Stomach (tissue), 9 donors: ENCODE measurements around the gene STK39. TPM values are rescaled to one million over a fixed set of nuclear protein-coding genes. Genes with fewer than 3 reads are reported as not detected.

Experiments
- DNase-seq, 2 donors: peaks; one replicate each; pipeline versions ENCODE4 v3.0.0 to v3.0.0-alpha.2; 2013 to 2019
- H3K27ac ChIP-seq, 5 donors: fragments of 200-600 bp in 4 of 5; sonication (generic) in 4 of 5; one replicate each; pipeline ENCODE4 v1.5.1; 2013 to 2019; ENCODE audit warnings: mild to moderate bottlenecking in 1 of 5, moderate library complexity in 1 of 5
- H3K27me3 ChIP-seq, 3 donors: fragments of 200-600 bp; sonication (generic); one replicate each; pipeline ENCODE4 v1.5.1; 2017 to 2019; ENCODE audit warnings: mixed run types in 1 of 3
- H3K36me3 ChIP-seq, 4 donors: fragments of 200-600 bp; sonication (generic); 1 replicate in 3 of 4; 2 replicates in 1 of 4; pipeline ENCODE4 v1.5.1; 2016 to 2019
- H3K4me1 ChIP-seq, 4 donors: fragments of 200-600 bp; sonication (generic); one replicate each; pipeline ENCODE4 v1.5.1; 2016 to 2019
- H3K4me3 ChIP-seq, 4 donors: fragments of 200-600 bp; sonication (generic) in 3 of 4; one replicate each; pipeline ENCODE4 v1.5.1; 2016 to 2019; ENCODE audit warnings: mild to moderate bottlenecking in 1 of 4
- H3K9me3 ChIP-seq, 4 donors: fragments of 200-600 bp; sonication (generic); one replicate each; pipeline ENCODE4 v1.5.1; 2016 to 2019
- EP300 ChIP-seq: sonication (generic); formaldehyde crosslinking; IDR thresholded peaks from one replicate; pipeline ENCODE4 v1.6.1; 2017; ENCODE audit warnings: antibody characterized with exemption
- POLR2A ChIP-seq, 4 donors: fragments of 450-650 bp; IDR thresholded peaks; one replicate each; pipeline ENCODE4 v1.6.1; 2016; ENCODE audit warnings: antibody characterized with exemption in 4 of 4, control low read depth in 2 of 4, mild to moderate bottlenecking in 1 of 4, moderate library complexity in 1 of 4
- POLR2AphosphoS5 ChIP-seq, 3 donors: sonication (generic); formaldehyde crosslinking; IDR thresholded peaks; one replicate each; pipeline ENCODE4 v1.6.1; 2016; ENCODE audit warnings: antibody characterized with exemption in 3 of 3
- WGBS, 5 donors: extraction: QIAGEN DNeasy Blood & Tissue Kit in 3 of 5; methylation state at CpG; one replicate each; pipeline versions ENCODE4 v1.1.5 to v1.1.7; 2013 to 2018; 5-methylcytosine and 5-hydroxymethylcytosine counted together
- intact Hi-C: fragments of 100-400 bp; cut with DNase I; formaldehyde crosslinking; loops from one replicate; pipeline ENCODE4 v1.15.1; 2023; ENCODE audit warnings: low total_unique reads
- polyA plus RNA-seq, 3 donors: library from polyadenylated mRNA; stranded (reverse); fragments of 200-250 nt; gene quantifications; one replicate each; pipeline ENCODE4 v1.2.3, GENCODE V29; 2013
- total RNA-seq, 5 donors: library from RNA; depleted of rRNA; stranded (reverse); fragments of >200 nt; gene quantifications; one replicate each; pipeline versions ENCODE4 v1.1.0 to v1.2.3, GENCODE V29; 2014 to 2016
- TF ChIP-seq, protein P1 (sequence below), 7 experiments: fragments of 450-650 bp in 4 of 7; fragments of 200-600 bp in 3 of 7; sonication (generic) in 3 of 7; IDR thresholded peaks; one replicate each; pipeline ENCODE4 v1.5.1; 2016 to 2019; ENCODE audit warnings: antibody characterized with exemption in 7 of 7, control low read depth in 2 of 7, mild to moderate bottlenecking in 1 of 7
- donor health status: healthy with polysubstance abuse.
- donor health status: Bipolar disorder and iron deficiency.
- donor health status: healthy.

The STK39 gene
- total and polyA plus RNA-seq, 8 donors = 18.3 to 60.7 (median 33.3) TPM

DNA sequence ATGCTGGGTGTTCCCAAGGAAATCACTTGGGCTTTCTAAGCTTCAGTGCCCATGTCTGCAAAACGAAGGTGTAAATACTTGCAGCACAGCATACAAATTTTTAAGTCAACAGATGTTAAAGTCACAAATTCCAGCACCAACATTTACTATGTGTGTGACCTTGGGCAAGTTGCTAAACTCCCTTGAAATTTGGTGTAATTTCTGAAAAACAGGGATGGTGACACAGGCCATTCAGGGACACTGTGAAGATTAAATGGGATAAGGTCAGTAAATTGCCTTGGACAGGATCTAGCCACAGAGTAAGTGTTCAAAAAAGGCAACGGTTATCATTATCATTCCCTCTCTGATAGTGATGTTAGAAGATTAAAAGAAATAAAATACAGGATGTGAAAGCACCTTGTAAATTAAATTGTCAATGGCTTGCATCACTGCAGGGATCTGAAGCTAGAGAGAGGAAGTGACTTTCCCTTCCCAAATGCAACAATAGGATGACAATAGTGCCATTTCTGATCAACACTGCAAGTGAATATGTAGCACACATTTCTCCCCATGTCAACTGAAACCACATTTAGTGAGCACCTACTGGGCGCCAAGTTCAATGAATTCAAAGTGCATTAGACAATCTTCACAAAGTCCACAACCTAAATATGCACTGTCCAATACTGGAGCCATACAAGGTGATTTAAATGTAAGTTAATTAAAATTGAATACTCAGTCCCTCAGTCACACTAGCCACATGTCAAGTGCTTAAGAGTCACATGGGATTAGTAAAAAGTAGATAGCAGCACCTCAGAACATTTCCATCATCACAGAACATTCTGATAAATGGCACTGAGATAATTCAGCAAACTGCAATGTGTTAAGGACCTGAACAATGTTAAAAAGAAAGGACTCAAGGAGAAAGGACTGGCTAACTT, 81.2 kb downstream of the STK39 start:
- H3K27ac ChIP-seq = no peak overlapping the region
- intact Hi-C loops = no loop called here
- TF ChIP-seq POLR2A (IDR thresholded peaks at IDR 0.05) = no peak
- TF ChIP-seq, protein P1, sequence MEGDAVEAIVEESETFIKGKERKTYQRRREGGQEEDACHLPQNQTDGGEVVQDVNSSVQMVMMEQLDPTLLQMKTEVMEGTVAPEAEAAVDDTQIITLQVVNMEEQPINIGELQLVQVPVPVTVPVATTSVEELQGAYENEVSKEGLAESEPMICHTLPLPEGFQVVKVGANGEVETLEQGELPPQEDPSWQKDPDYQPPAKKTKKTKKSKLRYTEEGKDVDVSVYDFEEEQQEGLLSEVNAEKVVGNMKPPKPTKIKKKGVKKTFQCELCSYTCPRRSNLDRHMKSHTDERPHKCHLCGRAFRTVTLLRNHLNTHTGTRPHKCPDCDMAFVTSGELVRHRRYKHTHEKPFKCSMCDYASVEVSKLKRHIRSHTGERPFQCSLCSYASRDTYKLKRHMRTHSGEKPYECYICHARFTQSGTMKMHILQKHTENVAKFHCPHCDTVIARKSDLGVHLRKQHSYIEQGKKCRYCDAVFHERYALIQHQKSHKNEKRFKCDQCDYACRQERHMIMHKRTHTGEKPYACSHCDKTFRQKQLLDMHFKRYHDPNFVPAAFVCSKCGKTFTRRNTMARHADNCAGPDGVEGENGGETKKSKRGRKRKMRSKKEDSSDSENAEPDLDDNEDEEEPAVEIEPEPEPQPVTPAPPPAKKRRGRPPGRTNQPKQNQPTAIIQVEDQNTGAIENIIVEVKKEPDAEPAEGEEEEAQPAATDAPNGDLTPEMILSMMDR (IDR thresholded peaks at IDR 0.05) = no peak
- no peak for TF ChIP-seq EP300
- no peak for TF ChIP-seq POLR2AphosphoS5 (IDR thresholded peaks at IDR 0.05)
- H3K4me1 ChIP-seq = peaks cover 0 to 5% (median 0%) of the 10 kb centered on the region in 4 donors
- H3K36me3 ChIP-seq = peaks cover 0 to 35% (median 17%) of the 10 kb centered on the region in 4 donors
- no peaks in the 10 kb centered on the region for H3K27me3 ChIP-seq
- WGBS, 5 donors = 67 to 70% (median 69%) methylated on average over 3 of the region's 3 CpGs
- no peak for DNase-seq
- H3K4me3 ChIP-seq = no peak overlapping the region
- no peaks in the 10 kb centered on the region for H3K9me3 ChIP-seq

DNA sequence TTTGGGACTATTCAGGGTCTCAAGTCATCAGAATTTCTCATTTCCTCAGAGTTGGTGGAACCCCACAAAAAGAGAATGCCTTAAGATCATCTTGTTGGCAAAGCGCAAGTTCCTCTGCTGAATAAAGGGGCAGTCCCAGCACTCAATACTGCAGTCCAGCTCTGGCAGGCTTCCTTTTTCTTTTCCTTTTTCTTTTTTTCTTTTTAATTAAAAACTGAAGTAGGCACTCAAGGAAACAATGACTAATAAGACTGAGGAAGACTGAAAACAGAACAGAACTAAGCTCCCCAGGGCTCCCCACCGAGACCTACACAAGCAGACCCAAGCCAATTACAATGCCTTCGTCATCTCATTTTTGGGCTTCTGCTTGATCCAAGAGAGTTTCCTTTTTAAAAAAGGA, 82.0 kb downstream of the STK39 start:
- peaks cover 0 to 5% (median 0%) of the 10 kb centered on the region in 4 donors for H3K4me1 ChIP-seq
- H3K4me3 ChIP-seq = no peak overlapping the region
- no peak overlapping the region for H3K27ac ChIP-seq
- no peaks in the 10 kb centered on the region for H3K27me3 ChIP-seq
- WGBS, 5 donors = 69 to 87% (median 76%) methylated on average over 3 of the region's 3 CpGs
- intact Hi-C loops = no loop called here
- no peak for DNase-seq
- H3K9me3 ChIP-seq = no peaks in the 10 kb centered on the region
- H3K36me3 ChIP-seq = peaks cover 0 to 44% (median 17%) of the 10 kb centered on the region in 4 donors
- no peak for TF ChIP-seq EP300
- TF ChIP-seq POLR2AphosphoS5 (IDR thresholded peaks at IDR 0.05) = no peak
- no peak for TF ChIP-seq POLR2A (IDR thresholded peaks at IDR 0.05)
- TF ChIP-seq, protein P1 (IDR thresholded peaks at IDR 0.05) = no peak

DNA sequence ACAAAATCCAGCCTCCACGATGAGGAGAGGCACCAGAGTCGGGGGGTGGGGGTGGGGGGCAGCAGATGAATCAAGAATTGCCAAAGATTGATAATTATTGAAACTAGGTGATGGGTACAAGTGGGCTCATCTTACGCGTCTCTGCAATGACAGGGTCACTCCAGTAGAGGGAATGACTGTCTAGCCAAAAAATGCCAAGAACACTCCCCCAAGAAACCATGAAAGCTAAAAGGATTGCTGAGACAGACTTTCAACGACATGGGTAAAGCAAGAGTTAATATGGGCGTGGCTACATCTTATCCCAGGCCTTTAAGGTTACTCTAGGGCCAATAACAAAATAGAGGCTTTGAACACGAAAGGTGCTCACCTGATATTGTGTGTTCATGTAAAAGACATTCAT, 86.5 kb downstream of the STK39 start:
- TF ChIP-seq, protein P1 (IDR thresholded peaks at IDR 0.05) = no peak
- TF ChIP-seq POLR2A (IDR thresholded peaks at IDR 0.05) = no peak
- no peak for TF ChIP-seq POLR2AphosphoS5 (IDR thresholded peaks at IDR 0.05)
- no peak for TF ChIP-seq EP300
- intact Hi-C loops = no loop called here
- peaks cover 0 to 12% (median under 1%) of the 10 kb centered on the region in 4 donors for H3K4me1 ChIP-seq
- H3K36me3 ChIP-seq = peaks cover 6 to 60% (median 19%) of the 10 kb centered on the region in 4 donors
- no peak for DNase-seq
- 66 to 77% (median 72%) methylated on average over 7 of the region's 7 CpGs for WGBS, 5 donors
- no peak overlapping the region for H3K4me3 ChIP-seq
- H3K27me3 ChIP-seq = no peaks in the 10 kb centered on the region
- H3K9me3 ChIP-seq = no peaks in the 10 kb centered on the region
- no peak overlapping the region for H3K27ac ChIP-seq

DNA sequence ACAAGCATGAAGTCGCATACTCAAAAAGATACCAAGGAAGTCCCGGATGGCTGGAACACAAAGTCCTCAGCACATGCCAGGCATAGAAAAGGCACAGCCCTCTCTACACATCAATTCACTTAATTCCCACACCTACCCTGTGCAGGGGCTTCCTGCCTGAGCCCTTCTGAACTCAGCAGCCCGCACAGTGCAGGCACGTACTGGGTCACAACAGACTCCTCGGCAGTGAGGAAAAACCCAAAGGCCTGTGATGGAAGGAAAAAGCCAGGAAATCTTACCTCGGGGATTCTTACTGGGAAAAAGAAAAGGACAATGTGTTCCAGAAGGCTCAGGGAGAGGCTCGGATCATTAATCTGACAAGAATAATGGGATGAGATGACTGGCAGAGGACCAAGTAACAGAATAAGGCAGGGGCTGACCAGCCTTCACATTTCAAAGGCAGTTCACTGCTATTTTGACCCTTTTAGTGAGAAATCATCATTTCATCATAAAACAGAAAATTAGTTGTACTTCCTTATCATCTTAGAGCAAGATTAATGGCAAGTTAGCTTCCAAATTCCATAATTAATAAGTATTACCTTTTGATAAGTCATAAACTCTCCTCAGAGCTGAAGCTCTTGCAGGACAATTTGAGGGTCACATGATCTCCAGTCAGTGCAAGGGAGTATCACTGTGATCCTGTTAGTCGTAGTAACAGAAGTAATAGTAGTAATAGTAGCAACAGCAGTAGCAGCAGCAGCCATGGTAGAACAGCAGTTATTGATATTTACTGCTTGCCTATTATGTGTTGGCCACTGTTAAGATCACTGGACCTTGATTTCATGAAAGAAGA, 87.4 kb downstream of the STK39 start:
- peaks cover 6 to 58% (median 19%) of the 10 kb centered on the region in 4 donors for H3K36me3 ChIP-seq
- intact Hi-C loops = no loop called here
- peaks cover 0 to 21% (median 5%) of the 10 kb centered on the region in 4 donors for H3K4me1 ChIP-seq
- TF ChIP-seq POLR2AphosphoS5 (IDR thresholded peaks at IDR 0.05) = no peak
- H3K27me3 ChIP-seq = no peaks in the 10 kb centered on the region
- no peak overlapping the region for H3K4me3 ChIP-seq
- no peak overlapping the region for H3K27ac ChIP-seq
- WGBS, 5 donors = 72 to 95% (median 86%) methylated on average over 8 of the region's 8 CpGs
- DNase-seq = no peak
- H3K9me3 ChIP-seq = no peaks in the 10 kb centered on the region
